ENCODE data around the gene ZSCAN26. TPM values are rescaled to one million over a fixed set of nuclear protein-coding genes. Genes with fewer than 3 reads are reported as not detected.

The ZSCAN26 gene
- total RNA-seq, 1 experiment from 2014 or later: 6.6 TPM

DNA sequence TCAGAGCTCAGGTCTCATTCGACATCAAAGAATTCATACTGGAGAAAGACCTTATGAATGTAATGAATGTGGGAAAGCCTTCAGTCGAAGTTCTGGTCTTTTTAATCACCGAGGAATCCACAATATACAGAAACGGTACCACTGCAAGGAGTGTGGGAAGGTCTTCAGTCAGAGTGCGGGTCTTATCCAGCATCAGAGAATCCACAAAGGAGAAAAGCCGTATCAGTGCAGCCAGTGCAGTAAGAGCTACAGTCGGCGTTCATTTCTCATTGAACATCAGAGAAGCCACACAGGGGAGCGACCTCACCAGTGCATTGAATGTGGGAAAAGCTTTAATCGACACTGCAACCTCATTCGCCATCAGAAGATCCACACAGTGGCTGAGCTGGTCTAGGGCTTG is 34.2 kb upstream of the ZSCAN26 start:
- Mint-ChIP-seq H3K4me3 (no peak overlapping the region), H3K9me3 (peaks cover 4% of the 10 kb centered on the region; the same call in 1 of the 2 replicates), H3K27me3 (ENCODE audit: low read depth) (no peaks in the 10 kb centered on the region), H3K36me3 (peaks cover 64% of the 10 kb centered on the region), H3K4me1 (peaks cover 5% of the 10 kb centered on the region), H3K27ac (no peak overlapping the region)
- POLR2A ChIA-PET: no interaction called here
- DNase-seq (ENCODE audit: low spot score): no peak
- CTCF ChIA-PET: no interaction called here
- TF ChIP-seq, protein P1, sequence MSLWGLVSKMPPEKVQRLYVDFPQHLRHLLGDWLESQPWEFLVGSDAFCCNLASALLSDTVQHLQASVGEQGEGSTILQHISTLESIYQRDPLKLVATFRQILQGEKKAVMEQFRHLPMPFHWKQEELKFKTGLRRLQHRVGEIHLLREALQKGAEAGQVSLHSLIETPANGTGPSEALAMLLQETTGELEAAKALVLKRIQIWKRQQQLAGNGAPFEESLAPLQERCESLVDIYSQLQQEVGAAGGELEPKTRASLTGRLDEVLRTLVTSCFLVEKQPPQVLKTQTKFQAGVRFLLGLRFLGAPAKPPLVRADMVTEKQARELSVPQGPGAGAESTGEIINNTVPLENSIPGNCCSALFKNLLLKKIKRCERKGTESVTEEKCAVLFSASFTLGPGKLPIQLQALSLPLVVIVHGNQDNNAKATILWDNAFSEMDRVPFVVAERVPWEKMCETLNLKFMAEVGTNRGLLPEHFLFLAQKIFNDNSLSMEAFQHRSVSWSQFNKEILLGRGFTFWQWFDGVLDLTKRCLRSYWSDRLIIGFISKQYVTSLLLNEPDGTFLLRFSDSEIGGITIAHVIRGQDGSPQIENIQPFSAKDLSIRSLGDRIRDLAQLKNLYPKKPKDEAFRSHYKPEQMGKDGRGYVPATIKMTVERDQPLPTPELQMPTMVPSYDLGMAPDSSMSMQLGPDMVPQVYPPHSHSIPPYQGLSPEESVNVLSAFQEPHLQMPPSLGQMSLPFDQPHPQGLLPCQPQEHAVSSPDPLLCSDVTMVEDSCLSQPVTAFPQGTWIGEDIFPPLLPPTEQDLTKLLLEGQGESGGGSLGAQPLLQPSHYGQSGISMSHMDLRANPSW (CRISPR knock-in tag; conservative IDR thresholded peaks at IDR 0.05; ENCODE audit: low read depth): no peak
- TF ChIP-seq SOX15 (CRISPR knock-in tag; IDR thresholded peaks at IDR 0.05) (no peak), ETV6 (CRISPR knock-in tag; IDR thresholded peaks at IDR 0.05) (no peak), NR1H2 (CRISPR knock-in tag; IDR thresholded peaks at IDR 0.05) (no peak), TCF7 (CRISPR knock-in tag; IDR thresholded peaks at IDR 0.05; ENCODE audit: low read depth) (no peak), PRRX2 (CRISPR knock-in tag; IDR thresholded peaks at IDR 0.05) (no peak)
- TF ChIP-seq, protein P2, sequence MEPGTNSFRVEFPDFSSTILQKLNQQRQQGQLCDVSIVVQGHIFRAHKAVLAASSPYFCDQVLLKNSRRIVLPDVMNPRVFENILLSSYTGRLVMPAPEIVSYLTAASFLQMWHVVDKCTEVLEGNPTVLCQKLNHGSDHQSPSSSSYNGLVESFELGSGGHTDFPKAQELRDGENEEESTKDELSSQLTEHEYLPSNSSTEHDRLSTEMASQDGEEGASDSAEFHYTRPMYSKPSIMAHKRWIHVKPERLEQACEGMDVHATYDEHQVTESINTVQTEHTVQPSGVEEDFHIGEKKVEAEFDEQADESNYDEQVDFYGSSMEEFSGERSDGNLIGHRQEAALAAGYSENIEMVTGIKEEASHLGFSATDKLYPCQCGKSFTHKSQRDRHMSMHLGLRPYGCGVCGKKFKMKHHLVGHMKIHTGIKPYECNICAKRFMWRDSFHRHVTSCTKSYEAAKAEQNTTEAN (CRISPR knock-in tag; IDR thresholded peaks at IDR 0.05): no peak
- no peak for ATAC-seq

DNA sequence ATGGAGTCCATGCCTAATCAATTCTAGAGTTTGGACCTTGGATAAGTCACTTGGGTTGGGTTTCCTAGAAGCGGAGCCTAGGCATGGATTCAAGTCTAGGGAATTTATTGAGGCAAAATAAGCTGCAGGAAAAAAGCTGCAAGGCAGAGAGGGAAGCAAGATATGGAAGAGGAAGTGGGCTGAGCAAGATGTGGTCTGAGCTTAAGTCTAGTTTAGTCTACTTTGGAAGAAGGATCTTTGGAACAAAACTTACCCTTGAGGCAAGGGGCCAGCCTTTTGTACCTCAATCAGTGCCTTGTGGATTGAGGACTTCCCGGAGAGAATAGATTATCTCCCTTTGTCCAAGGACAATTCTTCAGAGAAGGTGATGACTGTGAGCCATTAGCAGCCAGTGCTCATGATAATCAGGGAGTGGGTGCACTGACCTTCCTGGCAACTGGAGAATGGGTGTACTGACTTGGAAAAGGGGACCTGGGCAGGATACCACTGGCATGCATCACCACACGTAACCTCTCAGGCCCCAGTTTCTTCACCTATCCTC is 31.0 kb upstream of the ZSCAN26 start:
- Mint-ChIP-seq H3K4me3 (no peak overlapping the region), H3K9me3 (peaks cover 12% of the 10 kb centered on the region), H3K27me3 (ENCODE audit: low read depth) (no peaks in the 10 kb centered on the region), H3K27ac (no peak overlapping the region), H3K4me1 (peaks cover 5% of the 10 kb centered on the region), H3K36me3 (peaks cover 44% of the 10 kb centered on the region)
- CTCF ChIA-PET: no interaction called here
- POLR2A ChIA-PET: no interaction called here
- no peak for DNase-seq (ENCODE audit: low spot score)
- ATAC-seq: peak; percentile 36
- TF ChIP-seq HMGA2 (CRISPR knock-in tag; IDR thresholded peaks at IDR 0.05): no peak
- TF ChIP-seq, protein P3, sequence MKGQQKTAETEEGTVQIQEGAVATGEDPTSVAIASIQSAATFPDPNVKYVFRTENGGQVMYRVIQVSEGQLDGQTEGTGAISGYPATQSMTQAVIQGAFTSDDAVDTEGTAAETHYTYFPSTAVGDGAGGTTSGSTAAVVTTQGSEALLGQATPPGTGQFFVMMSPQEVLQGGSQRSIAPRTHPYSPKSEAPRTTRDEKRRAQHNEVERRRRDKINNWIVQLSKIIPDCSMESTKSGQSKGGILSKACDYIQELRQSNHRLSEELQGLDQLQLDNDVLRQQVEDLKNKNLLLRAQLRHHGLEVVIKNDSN (CRISPR knock-in tag; IDR thresholded peaks at IDR 0.05): no peak
- TF ChIP-seq, protein P1 (CRISPR knock-in tag; conservative IDR thresholded peaks at IDR 0.05; ENCODE audit: low read depth): no peak
- TF ChIP-seq FOXJ3 (CRISPR knock-in tag; IDR thresholded peaks at IDR 0.05; ENCODE audit: borderline replicate concordance): no peak
- no peak for TF ChIP-seq ZNF263 (CRISPR knock-in tag; IDR thresholded peaks at IDR 0.05; ENCODE audit: low read depth)
- no peak for TF ChIP-seq JAZF1 (CRISPR knock-in tag; IDR thresholded peaks at IDR 0.05)
- TF ChIP-seq NR1H2 (CRISPR knock-in tag; IDR thresholded peaks at IDR 0.05): no peak
- no peak for TF ChIP-seq TEAD1 (CRISPR knock-in tag; IDR thresholded peaks at IDR 0.05)
- TF ChIP-seq, protein P4, sequence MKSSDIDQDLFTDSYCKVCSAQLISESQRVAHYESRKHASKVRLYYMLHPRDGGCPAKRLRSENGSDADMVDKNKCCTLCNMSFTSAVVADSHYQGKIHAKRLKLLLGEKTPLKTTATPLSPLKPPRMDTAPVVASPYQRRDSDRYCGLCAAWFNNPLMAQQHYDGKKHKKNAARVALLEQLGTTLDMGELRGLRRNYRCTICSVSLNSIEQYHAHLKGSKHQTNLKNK (CRISPR knock-in tag; IDR thresholded peaks at IDR 0.05): no peak
- no peak for TF ChIP-seq GTF2I (CRISPR knock-in tag; conservative IDR thresholded peaks at IDR 0.05)
- TF ChIP-seq, protein P5, sequence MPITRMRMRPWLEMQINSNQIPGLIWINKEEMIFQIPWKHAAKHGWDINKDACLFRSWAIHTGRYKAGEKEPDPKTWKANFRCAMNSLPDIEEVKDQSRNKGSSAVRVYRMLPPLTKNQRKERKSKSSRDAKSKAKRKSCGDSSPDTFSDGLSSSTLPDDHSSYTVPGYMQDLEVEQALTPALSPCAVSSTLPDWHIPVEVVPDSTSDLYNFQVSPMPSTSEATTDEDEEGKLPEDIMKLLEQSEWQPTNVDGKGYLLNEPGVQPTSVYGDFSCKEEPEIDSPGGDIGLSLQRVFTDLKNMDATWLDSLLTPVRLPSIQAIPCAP (CRISPR knock-in tag; IDR thresholded peaks at IDR 0.05): no peak
- TF ChIP-seq NFE2L1 (CRISPR knock-in tag; IDR thresholded peaks at IDR 0.05): no peak
- TF ChIP-seq, protein P6, sequence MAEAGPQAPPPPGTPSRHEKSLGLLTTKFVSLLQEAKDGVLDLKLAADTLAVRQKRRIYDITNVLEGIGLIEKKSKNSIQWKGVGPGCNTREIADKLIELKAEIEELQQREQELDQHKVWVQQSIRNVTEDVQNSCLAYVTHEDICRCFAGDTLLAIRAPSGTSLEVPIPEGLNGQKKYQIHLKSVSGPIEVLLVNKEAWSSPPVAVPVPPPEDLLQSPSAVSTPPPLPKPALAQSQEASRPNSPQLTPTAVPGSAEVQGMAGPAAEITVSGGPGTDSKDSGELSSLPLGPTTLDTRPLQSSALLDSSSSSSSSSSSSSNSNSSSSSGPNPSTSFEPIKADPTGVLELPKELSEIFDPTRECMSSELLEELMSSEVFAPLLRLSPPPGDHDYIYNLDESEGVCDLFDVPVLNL (CRISPR knock-in tag; IDR thresholded peaks at IDR 0.05; ENCODE audit: borderline replicate concordance, low read depth): no peak
- no peak for TF ChIP-seq CREM (CRISPR knock-in tag; IDR thresholded peaks at IDR 0.05)
- no peak for TF ChIP-seq SOX15 (CRISPR knock-in tag; IDR thresholded peaks at IDR 0.05)

All from WTC11 (cell line).